Omental fat pad (tissue), 4 donors: ENCODE data around the gene INCA1. TPM values are rescaled to one million over a fixed set of nuclear protein-coding genes. Genes with fewer than 3 reads are reported as not detected.
A peak's percentile ranks its signal among the peaks of the same experiment; 100 is the strongest.

ENCODE experiments used
- ATAC-seq: fragments of 150-250 bp; one replicate; pipeline ENCODE4 v1.9.1; 2016; ENCODE audit warnings: mild to moderate bottlenecking, moderate library complexity; ENCODE audit not compliant: low FRiP score
- DNase-seq: peaks from one replicate; pipeline ENCODE4 v3.0.0-alpha.2; 2019; ENCODE audit warnings: low spot score
- total RNA-seq, 4 donors: library from RNA; depleted of rRNA; stranded (reverse); fragments of >200 nt; gene quantifications; one replicate each; pipeline ENCODE4 v1.1.0, GENCODE V29; 2016
- TF ChIP-seq, protein P1 (sequence below), 3 donors: fragments of 450-650 bp; IDR thresholded peaks; one replicate each; pipeline ENCODE4 v1.5.1; 2016 to 2017; ENCODE audit warnings: antibody characterized with exemption in 3 of 3, mild to moderate bottlenecking in 3 of 3, moderate library complexity in 2 of 3

The INCA1 gene, protein sequence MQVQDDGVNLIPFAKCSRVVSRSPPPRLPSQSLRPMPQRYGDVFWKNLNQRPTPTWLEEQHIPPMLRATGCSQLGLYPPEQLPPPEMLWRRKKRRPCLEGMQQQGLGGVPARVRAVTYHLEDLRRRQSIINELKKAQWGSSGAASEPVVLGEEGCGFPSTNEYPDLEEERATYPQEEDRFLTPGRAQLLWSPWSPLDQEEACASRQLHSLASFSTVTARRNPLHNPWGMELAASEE
- 1 to 10 TPM in 3 of 4 donors, not detected in 1; 1.0 to 1.4 (median 1.3) TPM for total RNA-seq

DNA sequence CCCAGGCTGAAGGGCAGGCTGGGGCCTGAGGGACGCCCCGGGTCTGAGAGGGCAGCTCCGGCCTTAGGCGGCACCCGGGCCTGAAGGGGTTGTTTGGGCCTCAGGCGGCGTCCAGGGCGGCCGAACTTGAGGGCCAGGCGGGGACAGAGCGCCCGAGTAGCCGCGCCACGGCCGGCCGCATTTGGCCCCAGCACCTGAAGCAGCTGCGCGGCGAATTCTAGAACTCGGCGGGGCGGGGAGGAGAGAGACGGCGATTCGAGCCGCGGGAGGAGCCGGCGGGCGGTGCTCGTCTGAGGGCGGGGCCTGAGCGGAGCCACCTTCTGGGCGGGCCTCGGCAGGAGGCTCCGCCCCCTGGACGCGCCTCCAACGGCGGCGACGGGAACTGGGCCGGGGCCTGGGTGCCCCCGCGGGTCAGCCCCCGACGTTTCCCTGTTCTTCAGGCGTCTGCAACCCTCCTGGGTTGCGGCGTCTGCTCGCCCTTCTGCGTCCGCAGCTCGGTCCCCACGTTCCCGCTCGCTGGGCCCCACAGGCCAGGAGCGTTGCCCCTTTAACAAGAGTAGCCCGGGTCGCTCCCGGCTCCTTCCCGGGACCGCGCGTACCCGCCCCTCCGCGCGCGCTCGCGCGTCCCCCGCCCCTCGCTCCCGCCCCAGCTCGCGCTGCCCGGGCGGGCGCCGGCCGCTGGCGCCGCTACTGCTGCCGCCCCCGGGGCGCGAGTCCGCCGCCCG lies at the start of gene INCA1, which contains the start of gene KIF1C:
TSS of gene INCA1 (minus strand) at position 221 of the 725 bp plus-strand sequence. CDS start 3,085 bp downstream, outside the sequence.
TSS of gene KIF1C (plus strand) at position 649 of the 725 bp plus-strand sequence. CDS start 2,297 bp downstream, outside the sequence.
- peak; percentile 95 for ATAC-seq

DNA sequence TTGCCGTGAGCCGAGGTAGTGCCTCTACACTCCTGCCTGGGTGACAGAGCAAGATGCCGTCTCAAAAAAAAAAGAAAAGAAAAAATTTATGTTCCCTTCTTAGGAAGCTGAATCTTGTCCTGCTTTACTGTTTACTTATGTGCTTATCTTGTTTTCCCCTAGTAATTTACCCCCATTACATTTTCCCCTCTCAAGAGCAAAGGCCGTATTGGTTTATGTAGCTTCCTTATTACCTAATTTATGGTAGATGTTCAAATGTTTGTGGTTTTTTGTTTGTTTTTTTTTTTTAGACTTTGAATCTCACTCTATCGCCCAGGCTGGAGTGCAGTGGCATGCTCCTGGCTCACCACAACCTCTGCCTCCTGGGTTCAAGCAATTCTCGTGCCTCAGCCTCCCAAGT lies 48.2 kb upstream of the INCA1 start:
- TF ChIP-seq, protein P1, sequence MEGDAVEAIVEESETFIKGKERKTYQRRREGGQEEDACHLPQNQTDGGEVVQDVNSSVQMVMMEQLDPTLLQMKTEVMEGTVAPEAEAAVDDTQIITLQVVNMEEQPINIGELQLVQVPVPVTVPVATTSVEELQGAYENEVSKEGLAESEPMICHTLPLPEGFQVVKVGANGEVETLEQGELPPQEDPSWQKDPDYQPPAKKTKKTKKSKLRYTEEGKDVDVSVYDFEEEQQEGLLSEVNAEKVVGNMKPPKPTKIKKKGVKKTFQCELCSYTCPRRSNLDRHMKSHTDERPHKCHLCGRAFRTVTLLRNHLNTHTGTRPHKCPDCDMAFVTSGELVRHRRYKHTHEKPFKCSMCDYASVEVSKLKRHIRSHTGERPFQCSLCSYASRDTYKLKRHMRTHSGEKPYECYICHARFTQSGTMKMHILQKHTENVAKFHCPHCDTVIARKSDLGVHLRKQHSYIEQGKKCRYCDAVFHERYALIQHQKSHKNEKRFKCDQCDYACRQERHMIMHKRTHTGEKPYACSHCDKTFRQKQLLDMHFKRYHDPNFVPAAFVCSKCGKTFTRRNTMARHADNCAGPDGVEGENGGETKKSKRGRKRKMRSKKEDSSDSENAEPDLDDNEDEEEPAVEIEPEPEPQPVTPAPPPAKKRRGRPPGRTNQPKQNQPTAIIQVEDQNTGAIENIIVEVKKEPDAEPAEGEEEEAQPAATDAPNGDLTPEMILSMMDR (IDR thresholded peaks at IDR 0.05), result no peak
- DNase-seq (no peak), ATAC-seq (no peak)

More for the DNA sequence above, at the start of gene INCA1, which contains the start of gene KIF1C:
- DNase-seq, result peak; percentile 59
- TF ChIP-seq, protein P1 (IDR thresholded peaks at IDR 0.05), result no peak

DNA sequence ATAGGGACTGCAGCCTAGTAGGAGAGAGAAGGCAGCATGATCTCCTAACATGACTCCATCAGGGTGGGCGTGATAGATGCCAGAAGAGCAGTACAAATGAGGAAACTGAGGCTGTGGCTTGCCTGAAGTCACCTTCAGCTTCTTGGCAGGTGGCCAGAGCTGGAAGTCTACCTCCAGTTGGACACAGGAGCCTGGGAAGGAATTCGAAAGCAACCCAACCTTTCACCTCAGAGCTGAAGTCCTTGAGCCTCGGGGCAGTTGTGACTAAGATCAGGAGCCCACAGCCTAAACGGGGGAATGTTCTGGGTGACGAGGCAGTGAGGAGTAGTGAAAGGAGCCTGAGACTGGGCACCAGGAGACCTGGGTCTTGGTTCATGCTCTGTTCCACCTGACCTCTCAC lies 47.3 kb upstream of the INCA1 start:
- no peak for DNase-seq
- TF ChIP-seq, protein P1 (IDR thresholded peaks at IDR 0.05), result no peak
- no peak for ATAC-seq

DNA sequence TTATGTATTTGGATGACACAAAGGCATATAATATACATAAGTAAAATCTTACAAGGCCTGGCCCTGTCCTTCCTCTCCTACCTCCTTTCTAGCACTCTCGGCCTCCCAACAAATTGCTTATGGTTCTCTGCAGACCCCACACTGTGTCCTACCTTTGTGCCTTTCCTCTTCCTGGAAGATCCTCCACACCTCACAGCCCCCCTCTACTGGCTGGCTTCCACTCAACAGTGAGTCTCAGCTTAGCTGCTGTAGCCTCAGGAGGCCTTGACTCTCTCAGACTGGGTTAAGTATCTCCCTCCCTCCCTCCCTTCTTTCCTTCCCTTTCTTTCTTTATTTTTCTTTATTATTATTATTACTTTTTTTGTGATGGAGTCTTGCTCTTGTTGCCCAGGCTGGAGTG lies 46.2 kb upstream of the INCA1 start:
- TF ChIP-seq, protein P1 (IDR thresholded peaks at IDR 0.05), result no peak
- DNase-seq (no peak), ATAC-seq (no peak)

DNA sequence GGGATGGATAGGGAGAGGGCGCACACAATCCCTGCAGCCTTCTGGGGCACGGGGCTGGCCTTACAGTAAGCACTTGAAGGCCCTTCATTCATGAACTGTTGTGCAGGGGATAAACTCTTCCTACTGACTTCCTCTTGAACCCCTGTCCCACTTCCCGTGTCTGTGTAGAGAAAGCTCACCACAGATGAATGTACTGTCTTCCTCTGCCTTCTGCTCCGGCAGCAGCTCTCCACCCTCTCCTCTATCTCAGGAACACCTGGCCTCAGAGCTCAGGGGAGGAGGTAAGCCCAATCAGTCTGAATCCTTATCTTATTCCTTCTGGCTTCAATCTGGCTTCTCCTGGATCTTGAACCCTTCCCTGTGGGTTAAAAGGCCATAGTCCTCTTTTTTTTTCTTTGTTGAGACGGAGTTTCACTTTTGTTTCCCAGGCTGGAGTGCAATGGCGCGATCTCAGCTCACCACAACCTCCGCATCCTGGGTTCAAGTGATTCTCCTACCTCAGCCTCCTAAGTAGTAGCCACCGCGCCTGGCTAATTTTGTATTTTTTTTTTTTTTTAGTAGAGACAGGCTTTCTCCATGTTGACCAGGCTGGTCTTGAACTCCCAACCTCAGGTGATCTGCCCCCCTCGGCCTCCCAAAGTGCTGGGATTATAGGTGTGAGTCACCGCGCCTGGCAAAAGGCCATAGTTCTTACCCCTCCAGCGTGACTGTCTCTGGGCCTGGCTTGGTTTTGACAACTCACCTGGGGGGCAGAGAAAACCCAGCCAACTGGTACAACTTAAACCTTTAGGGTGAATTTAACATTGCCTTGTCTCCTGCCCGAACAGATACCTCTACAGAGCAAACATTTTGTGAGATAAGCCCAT lies 45.1 kb upstream of the INCA1 start:
- ATAC-seq (no peak), DNase-seq (no peak)
- TF ChIP-seq, protein P1 (IDR thresholded peaks at IDR 0.05), result no peak

DNA sequence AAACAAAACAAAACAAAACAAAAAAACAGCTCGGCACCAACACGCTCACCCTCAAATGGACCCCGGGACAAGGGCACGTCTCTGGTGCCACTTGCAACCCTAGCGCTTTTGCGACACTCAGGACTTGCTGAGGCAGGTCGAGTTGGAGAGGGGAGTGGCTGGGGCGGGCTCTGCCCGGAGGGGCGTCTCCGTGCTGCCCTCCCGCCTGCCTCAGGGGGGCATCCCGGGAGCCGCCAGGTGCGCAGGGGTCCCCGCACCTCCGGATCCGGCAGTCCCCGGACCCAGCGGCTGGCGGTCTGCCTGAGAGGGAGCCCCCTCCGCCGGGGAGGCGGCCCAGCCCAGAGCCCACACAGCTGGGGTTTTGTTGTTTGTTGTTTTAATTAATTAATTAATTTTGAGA lies 38.0 kb upstream of the INCA1 start, which contains the start of gene SLC52A1:
TSS of gene SLC52A1 (minus strand) at position 112 of the 400 bp plus-strand sequence. CDS start 820 bp downstream, outside the sequence.
- TF ChIP-seq, protein P1 (IDR thresholded peaks at IDR 0.05), result no peak
- no peak for ATAC-seq
- no peak for DNase-seq
